ENCODE data around the gene CHCHD6.

- TF ChIP-seq CTCF (IDR thresholded peaks at IDR 0.05), result no peak
- TF ChIP-seq POLR2A (IDR thresholded peaks at IDR 0.05), result no peak
Observed at GRCh38 chr3:126851382-126851781, 147.3 kb downstream of the CHCHD6 start.

Measured in adrenal gland (tissue), 5 donors.